ENCODE results near the gene GBX1.

GRCh38 chr7:151195616-151196450 lies 28.3 kb upstream of the GBX1 start:
- no peak for TF ChIP-seq CTCF (conservative IDR thresholded peaks at IDR 0.05; ENCODE audit: low read length)
- TF ChIP-seq EZH2phosphoT487 (IDR thresholded peaks at IDR 0.05; ENCODE audit: borderline replicate concordance, low read depth, low read length) = no peak

All from OCI-LY7 (cell line).